ENCODE results near the gene HOMEZ.

Gene HOMEZ

DNA sequence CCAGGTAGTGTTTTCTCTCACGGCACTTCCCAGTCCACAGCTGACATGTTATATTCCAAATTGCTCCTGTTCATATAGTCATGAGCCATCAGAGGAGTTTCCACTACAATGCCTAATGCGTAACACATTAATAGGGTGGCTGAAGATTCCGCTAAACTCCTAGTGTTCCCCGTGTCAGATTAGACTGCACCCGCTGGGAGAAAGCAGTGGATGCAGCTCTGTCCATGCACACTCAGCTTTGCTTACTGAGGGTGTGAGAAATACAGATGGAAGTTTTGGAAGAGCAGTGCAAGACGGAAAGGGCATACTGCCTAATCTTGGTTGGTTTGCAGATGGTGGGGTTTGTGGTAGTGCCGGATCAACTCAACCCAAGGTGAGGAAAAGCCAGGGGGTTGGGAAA is 11.2 kb upstream of the HOMEZ start:
- TF ChIP-seq, protein P1, sequence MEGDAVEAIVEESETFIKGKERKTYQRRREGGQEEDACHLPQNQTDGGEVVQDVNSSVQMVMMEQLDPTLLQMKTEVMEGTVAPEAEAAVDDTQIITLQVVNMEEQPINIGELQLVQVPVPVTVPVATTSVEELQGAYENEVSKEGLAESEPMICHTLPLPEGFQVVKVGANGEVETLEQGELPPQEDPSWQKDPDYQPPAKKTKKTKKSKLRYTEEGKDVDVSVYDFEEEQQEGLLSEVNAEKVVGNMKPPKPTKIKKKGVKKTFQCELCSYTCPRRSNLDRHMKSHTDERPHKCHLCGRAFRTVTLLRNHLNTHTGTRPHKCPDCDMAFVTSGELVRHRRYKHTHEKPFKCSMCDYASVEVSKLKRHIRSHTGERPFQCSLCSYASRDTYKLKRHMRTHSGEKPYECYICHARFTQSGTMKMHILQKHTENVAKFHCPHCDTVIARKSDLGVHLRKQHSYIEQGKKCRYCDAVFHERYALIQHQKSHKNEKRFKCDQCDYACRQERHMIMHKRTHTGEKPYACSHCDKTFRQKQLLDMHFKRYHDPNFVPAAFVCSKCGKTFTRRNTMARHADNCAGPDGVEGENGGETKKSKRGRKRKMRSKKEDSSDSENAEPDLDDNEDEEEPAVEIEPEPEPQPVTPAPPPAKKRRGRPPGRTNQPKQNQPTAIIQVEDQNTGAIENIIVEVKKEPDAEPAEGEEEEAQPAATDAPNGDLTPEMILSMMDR (IDR thresholded peaks at IDR 0.05; ENCODE audit: low read depth, low read length, poor library complexity, severe bottlenecking), result no peak
- TF ChIP-seq EZH2phosphoT487 (IDR thresholded peaks at IDR 0.05; ENCODE audit: borderline replicate concordance, low read length), result no peak
- H3K4me3 ChIP-seq (ENCODE audit: low read length), result no peak overlapping the region
- H3K27me3 ChIP-seq (ENCODE audit: control insufficient read depth, low read length), result no peaks in the 10 kb centered on the region; the same call in 1 of the 2 replicates
- H3K36me3 ChIP-seq (ENCODE audit: control insufficient read depth, low read length), result peaks cover 47% of the 10 kb centered on the region
- peaks cover 23% of the 10 kb centered on the region for H3K4me1 ChIP-seq (ENCODE audit: control insufficient read depth, low read length)
- no peak overlapping the region for H3K27ac ChIP-seq (ENCODE audit: low read depth, low read length)
- no peaks in the 10 kb centered on the region for H3K9me3 ChIP-seq (ENCODE audit: control insufficient read depth, insufficient read depth, low read length)
- no peaks in the 10 kb centered on the region for H3K9me2 ChIP-seq (replicated peaks; ENCODE audit: control insufficient read depth, low read length)
- H3F3A ChIP-seq (ENCODE audit: control insufficient read depth, insufficient read depth), result peaks cover 11% of the 10 kb centered on the region
- no peaks in the 10 kb centered on the region for H4K20me1 ChIP-seq (ENCODE audit: control insufficient read depth, insufficient read depth, low read depth, low read length)
- no peak overlapping the region for H3K4me2 ChIP-seq (ENCODE audit: low read length)
- peaks cover 13% of the 10 kb centered on the region for H3K79me2 ChIP-seq (ENCODE audit: control insufficient read depth, low read length)

DNA sequence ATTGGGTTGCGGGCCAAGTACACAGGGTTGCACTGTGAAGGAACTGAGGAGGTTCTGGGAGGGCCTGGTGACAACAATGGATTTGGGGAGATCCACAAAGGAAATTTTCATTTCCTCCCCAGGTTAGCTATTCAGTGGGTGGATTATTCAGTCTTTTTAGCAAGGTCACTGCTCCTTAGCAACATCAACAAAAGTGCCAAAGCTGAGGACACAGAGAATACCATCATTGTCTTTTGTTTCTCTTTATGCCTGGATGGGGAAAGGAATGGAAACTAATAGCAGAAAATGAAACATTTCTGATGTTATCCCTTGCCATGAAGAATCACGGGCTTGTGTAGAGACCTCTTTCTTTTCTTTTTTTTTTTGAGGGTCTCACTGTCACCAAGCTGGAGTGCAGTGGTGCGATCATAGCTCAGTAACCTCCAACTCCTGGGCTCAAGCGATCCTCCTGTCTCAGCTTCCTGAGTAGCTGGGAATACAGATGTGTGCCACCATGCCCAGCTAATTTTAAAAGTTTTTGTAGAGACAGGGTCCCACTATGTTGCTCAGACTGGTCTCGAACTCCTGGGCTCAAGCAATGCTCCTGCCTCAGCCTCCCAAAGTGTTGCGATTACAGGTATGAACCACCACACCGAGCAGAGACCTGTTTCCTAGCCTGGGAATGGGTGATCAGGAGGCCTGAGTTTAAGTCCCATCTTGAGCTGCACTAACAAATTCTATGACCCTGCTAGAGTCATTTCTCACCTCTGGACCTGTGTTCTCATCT is 10.3 kb upstream of the HOMEZ start:
- no peak for TF ChIP-seq EZH2phosphoT487 (IDR thresholded peaks at IDR 0.05; ENCODE audit: borderline replicate concordance, low read length)
- TF ChIP-seq, protein P1 (IDR thresholded peaks at IDR 0.05; ENCODE audit: low read depth, low read length, poor library complexity, severe bottlenecking), result no peak
- H3K4me2 ChIP-seq (ENCODE audit: low read length), result no peak overlapping the region
- H3K4me1 ChIP-seq (ENCODE audit: control insufficient read depth, low read length), result peaks cover 23% of the 10 kb centered on the region
- H4K20me1 ChIP-seq (ENCODE audit: control insufficient read depth, insufficient read depth, low read depth, low read length), result no peaks in the 10 kb centered on the region
- no peaks in the 10 kb centered on the region for H3K9me2 ChIP-seq (replicated peaks; ENCODE audit: control insufficient read depth, low read length)
- peaks cover 47% of the 10 kb centered on the region for H3K36me3 ChIP-seq (ENCODE audit: control insufficient read depth, low read length)
- H3K4me3 ChIP-seq (ENCODE audit: low read length), result no peak overlapping the region
- peaks cover 12% of the 10 kb centered on the region for H3K79me2 ChIP-seq (ENCODE audit: control insufficient read depth, low read length)
- H3F3A ChIP-seq (ENCODE audit: control insufficient read depth, insufficient read depth), result peaks cover 11% of the 10 kb centered on the region
- H3K27ac ChIP-seq (ENCODE audit: low read depth, low read length), result no peak overlapping the region
- H3K9me3 ChIP-seq (ENCODE audit: control insufficient read depth, insufficient read depth, low read length), result no peaks in the 10 kb centered on the region
- H3K27me3 ChIP-seq (ENCODE audit: control insufficient read depth, low read length), result no peaks in the 10 kb centered on the region; the same call in 1 of the 2 replicates

DNA sequence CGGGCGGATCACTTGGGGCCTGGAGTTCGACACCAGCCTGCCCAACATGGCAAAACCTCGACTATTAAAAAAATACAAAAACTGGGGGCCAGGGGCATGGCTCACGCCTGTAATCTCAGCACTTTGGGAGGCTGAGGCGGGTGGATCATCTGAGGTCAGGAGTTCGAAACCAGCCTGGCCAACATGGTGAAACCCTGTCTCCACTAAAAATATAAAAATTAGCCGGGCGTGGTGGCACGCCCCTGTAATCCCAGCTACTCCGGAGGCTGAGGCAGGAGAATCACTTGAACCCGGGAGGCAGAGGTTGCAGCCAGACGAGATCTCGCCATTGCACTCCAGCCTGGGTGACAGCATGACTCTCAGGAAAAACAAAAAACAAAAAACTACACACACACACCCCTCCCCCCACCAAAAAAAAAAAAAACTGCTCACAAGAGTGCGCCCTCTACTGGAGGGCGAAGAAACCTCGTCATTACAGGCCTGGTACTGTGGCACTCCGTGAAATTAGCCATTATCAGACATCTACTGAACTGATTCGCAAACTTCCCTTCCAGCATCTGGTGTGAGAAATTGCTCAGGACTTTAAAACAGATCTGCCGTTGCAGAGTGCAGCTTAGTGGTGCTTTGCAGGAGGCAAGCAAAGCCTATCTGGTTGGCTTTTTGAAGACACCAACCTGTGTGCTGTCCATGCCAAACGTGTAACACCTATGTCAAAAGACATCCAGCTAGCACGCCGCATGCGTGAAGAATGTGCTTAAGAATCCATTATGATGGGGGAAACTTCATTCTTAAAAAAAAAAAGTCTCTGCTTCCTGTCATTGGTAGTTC is 9.0 kb upstream of the HOMEZ start:
- TF ChIP-seq, protein P1 (IDR thresholded peaks at IDR 0.05; ENCODE audit: low read depth, low read length, poor library complexity, severe bottlenecking), result peak; percentile 92
- TF ChIP-seq EZH2phosphoT487 (IDR thresholded peaks at IDR 0.05; ENCODE audit: borderline replicate concordance, low read length), result no peak
- Histone ChIP-seq H3K4me3 (ENCODE audit: low read length) (no peak overlapping the region), H3F3A (ENCODE audit: control insufficient read depth, insufficient read depth) (peaks cover 11% of the 10 kb centered on the region), H3K4me2 (ENCODE audit: low read length) (peak overlapping the region; percentile 21), H3K36me3 (ENCODE audit: control insufficient read depth, low read length) (peaks cover 38% of the 10 kb centered on the region), H3K4me1 (ENCODE audit: control insufficient read depth, low read length) (peaks cover 15% of the 10 kb centered on the region), H3K27ac (ENCODE audit: low read depth, low read length) (no peak overlapping the region), H3K27me3 (ENCODE audit: control insufficient read depth, low read length) (no peaks in the 10 kb centered on the region; the same call in 1 of the 2 replicates), H3K9me3 (ENCODE audit: control insufficient read depth, insufficient read depth, low read length) (no peaks in the 10 kb centered on the region), H3K9me2 (replicated peaks; ENCODE audit: control insufficient read depth, low read length) (no peaks in the 10 kb centered on the region), H3K79me2 (ENCODE audit: control insufficient read depth, low read length) (peaks cover 1% of the 10 kb centered on the region), H4K20me1 (ENCODE audit: control insufficient read depth, insufficient read depth, low read depth, low read length) (no peaks in the 10 kb centered on the region)
